Endothelial cell (in vitro differentiated cells): ENCODE results near the gene KIF17. TPM values are rescaled to one million over a fixed set of nuclear protein-coding genes. Genes with fewer than 3 reads are reported as not detected.
A peak's percentile ranks its signal among the peaks of the same experiment; 100 is the strongest.

ENCODE experiments used
- DNase-seq: peaks from one replicate; pipeline ENCODE4 v3.0.0; 2021; ENCODE audit warnings: low spot score
- H3K27ac Mint-ChIP-seq: one replicate; pipeline ENCODE4 v1.8.0; 2021; ENCODE audit warnings: mixed read lengths, inconsistent platforms; ENCODE audit not compliant: unreplicated experiment
- H3K27me3 Mint-ChIP-seq: one replicate; pipeline ENCODE4 v1.8.0; 2021; ENCODE audit warnings: mild to moderate bottlenecking, moderate library complexity, mixed read lengths, inconsistent platforms; ENCODE audit not compliant: unreplicated experiment
- H3K36me3 Mint-ChIP-seq: one replicate; pipeline ENCODE4 v1.8.0; 2021; ENCODE audit warnings: mild to moderate bottlenecking, low read depth, mixed read lengths, inconsistent platforms; ENCODE audit not compliant: unreplicated experiment
- H3K4me1 Mint-ChIP-seq: one replicate; pipeline ENCODE4 v1.8.0; 2021; ENCODE audit warnings: mild to moderate bottlenecking, mixed read lengths, inconsistent platforms; ENCODE audit not compliant: unreplicated experiment
- H3K4me3 Mint-ChIP-seq: one replicate; pipeline ENCODE4 v1.8.0; 2021; ENCODE audit warnings: mild to moderate bottlenecking, mixed read lengths, inconsistent platforms; ENCODE audit not compliant: unreplicated experiment
- H3K9me3 Mint-ChIP-seq: one replicate; pipeline ENCODE4 v1.8.0; 2021; ENCODE audit warnings: mixed read lengths, inconsistent platforms; ENCODE audit not compliant: unreplicated experiment
- CTCF ChIP-seq: fragments of 200-600 bp; sonication (generic); IDR thresholded peaks from one replicate; pipeline ENCODE4 v1.5.0; 2021; ENCODE audit warnings: antibody characterized with exemption; ENCODE audit not compliant: unreplicated experiment
- total RNA-seq: library from RNA; stranded (reverse); fragmentation: NEBNext Ultra II Directional; extraction: Animal tissue kit (Norgen Biotek cat#: 25700); gene quantifications from one replicate; pipeline ENCODE4 v1.2.1, GENCODE V29; 2021; ENCODE audit not compliant: unreplicated experiment

The KIF17 gene
- total RNA-seq, 1 donor from 2014 or later, result 1.8 TPM

GRCh38 chr1:20636785-20637347 is 80.9 kb downstream of the KIF17 start:
- TF ChIP-seq CTCF, result no peak
- Mint-ChIP-seq H3K9me3 (no peaks in the 10 kb centered on the region), H3K4me3 (peak overlapping the region; percentile 26), H3K36me3 (peaks cover 21% of the 10 kb centered on the region), H3K27ac (no peak overlapping the region), H3K4me1 (peaks cover 2% of the 10 kb centered on the region), H3K27me3 (peaks cover 2% of the 10 kb centered on the region)
- DNase-seq, result no peak

GRCh38 chr1:20634594-20635084 is 83.2 kb downstream of the KIF17 start:
- Mint-ChIP-seq H3K9me3 (no peaks in the 10 kb centered on the region), H3K36me3 (peaks cover 5% of the 10 kb centered on the region), H3K4me3 (peak overlapping the region; percentile 91), H3K27ac (no peak overlapping the region), H3K27me3 (no peaks in the 10 kb centered on the region), H3K4me1 (peaks cover 2% of the 10 kb centered on the region)
- peak; percentile 15 for DNase-seq
- TF ChIP-seq CTCF, result no peak

GRCh38 chr1:20634065-20634593 is 83.7 kb downstream of the KIF17 start:
- Mint-ChIP-seq H3K4me1 (peaks cover 2% of the 10 kb centered on the region), H3K27ac (peak overlapping the region; percentile 52), H3K36me3 (peaks cover 5% of the 10 kb centered on the region), H3K27me3 (no peaks in the 10 kb centered on the region), H3K9me3 (no peaks in the 10 kb centered on the region), H3K4me3 (peak overlapping the region; percentile 91)
- no peak for TF ChIP-seq CTCF
- DNase-seq, result no peak

GRCh38 chr1:20633190-20634064 is 84.4 kb downstream of the KIF17 start, which contains the start of gene PINK1:
PINK1 (plus strand) TSS chr1:20633458; CDS start chr1:20633549, 91 bp downstream.
- H3K36me3 Mint-ChIP-seq, result peaks cover 5% of the 10 kb centered on the region
- H3K9me3 Mint-ChIP-seq, result no peaks in the 10 kb centered on the region
- H3K4me1 Mint-ChIP-seq, result peaks cover 2% of the 10 kb centered on the region
- H3K27ac Mint-ChIP-seq, result peak within 1 kb of the TSS; percentile 52
- peak within 1 kb of the TSS; percentile 91 for H3K4me3 Mint-ChIP-seq
- TF ChIP-seq CTCF, result peak; percentile 99
- DNase-seq, result peak; percentile 96
- no peaks in the 10 kb centered on the region for H3K27me3 Mint-ChIP-seq
